ENCODE results near the gene REV3L.

- TF ChIP-seq, protein P1, sequence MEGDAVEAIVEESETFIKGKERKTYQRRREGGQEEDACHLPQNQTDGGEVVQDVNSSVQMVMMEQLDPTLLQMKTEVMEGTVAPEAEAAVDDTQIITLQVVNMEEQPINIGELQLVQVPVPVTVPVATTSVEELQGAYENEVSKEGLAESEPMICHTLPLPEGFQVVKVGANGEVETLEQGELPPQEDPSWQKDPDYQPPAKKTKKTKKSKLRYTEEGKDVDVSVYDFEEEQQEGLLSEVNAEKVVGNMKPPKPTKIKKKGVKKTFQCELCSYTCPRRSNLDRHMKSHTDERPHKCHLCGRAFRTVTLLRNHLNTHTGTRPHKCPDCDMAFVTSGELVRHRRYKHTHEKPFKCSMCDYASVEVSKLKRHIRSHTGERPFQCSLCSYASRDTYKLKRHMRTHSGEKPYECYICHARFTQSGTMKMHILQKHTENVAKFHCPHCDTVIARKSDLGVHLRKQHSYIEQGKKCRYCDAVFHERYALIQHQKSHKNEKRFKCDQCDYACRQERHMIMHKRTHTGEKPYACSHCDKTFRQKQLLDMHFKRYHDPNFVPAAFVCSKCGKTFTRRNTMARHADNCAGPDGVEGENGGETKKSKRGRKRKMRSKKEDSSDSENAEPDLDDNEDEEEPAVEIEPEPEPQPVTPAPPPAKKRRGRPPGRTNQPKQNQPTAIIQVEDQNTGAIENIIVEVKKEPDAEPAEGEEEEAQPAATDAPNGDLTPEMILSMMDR (IDR thresholded peaks at IDR 0.05; ENCODE audit: insufficient read depth, low read length, poor library complexity, severe bottlenecking): no peak
- no peak for TF ChIP-seq EZH2phosphoT487 (conservative IDR thresholded peaks at IDR 0.05; ENCODE audit: low read length)
These were observed 216.7 kb downstream of the REV3L start for GRCh38 chr6:111266276-111266675.

Data from SU-DHL-6 (cell line).